Measurements from ENCODE around the gene ANKLE2.

- no peak for TF ChIP-seq REST (IDR thresholded peaks at IDR 0.05; ENCODE audit: insufficient read depth in 1 of 2, low read depth in 2 of 2, low read length in 2 of 2)
- TF ChIP-seq TAF1 (IDR thresholded peaks at IDR 0.05; ENCODE audit: borderline replicate concordance, insufficient read depth, low read length): no peak
- TF ChIP-seq POLR2AphosphoS5 (IDR thresholded peaks at IDR 0.05; ENCODE audit: low read depth, low read length): no peak
- TF ChIP-seq SIN3A (IDR thresholded peaks at IDR 0.05; ENCODE audit: borderline replicate concordance, insufficient read depth, low read length): no peak
- no peak for TF ChIP-seq FOXP2 (optimal IDR thresholded peaks at IDR 0.05; ENCODE audit: borderline replicate concordance, extremely low read depth, extremely low read length, insufficient read depth)
These were observed 45.9 kb upstream of the ANKLE2 start for GRCh38 chr12:132807295-132808092.

Data from PFSK-1 (cell line).